ENCODE results near the gene DPYD.

DPYD gene

GRCh38 chr1:97711858-97712257 is 209.0 kb downstream of the DPYD start:
- ChIA-PET CTCF (no interaction called here), POLR2A (ENCODE audit: low non-redundant PET) (no interaction called here)
- H3K27ac ChIP-seq: no peak overlapping the region
- DNase-seq (ENCODE audit: low spot score): no peak
- TF ChIP-seq, protein P1, sequence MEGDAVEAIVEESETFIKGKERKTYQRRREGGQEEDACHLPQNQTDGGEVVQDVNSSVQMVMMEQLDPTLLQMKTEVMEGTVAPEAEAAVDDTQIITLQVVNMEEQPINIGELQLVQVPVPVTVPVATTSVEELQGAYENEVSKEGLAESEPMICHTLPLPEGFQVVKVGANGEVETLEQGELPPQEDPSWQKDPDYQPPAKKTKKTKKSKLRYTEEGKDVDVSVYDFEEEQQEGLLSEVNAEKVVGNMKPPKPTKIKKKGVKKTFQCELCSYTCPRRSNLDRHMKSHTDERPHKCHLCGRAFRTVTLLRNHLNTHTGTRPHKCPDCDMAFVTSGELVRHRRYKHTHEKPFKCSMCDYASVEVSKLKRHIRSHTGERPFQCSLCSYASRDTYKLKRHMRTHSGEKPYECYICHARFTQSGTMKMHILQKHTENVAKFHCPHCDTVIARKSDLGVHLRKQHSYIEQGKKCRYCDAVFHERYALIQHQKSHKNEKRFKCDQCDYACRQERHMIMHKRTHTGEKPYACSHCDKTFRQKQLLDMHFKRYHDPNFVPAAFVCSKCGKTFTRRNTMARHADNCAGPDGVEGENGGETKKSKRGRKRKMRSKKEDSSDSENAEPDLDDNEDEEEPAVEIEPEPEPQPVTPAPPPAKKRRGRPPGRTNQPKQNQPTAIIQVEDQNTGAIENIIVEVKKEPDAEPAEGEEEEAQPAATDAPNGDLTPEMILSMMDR (conservative IDR thresholded peaks at IDR 0.05; ENCODE audit: low read depth): no peak

- no peak overlapping the region for H3K27ac ChIP-seq
- TF ChIP-seq, protein P1 (conservative IDR thresholded peaks at IDR 0.05; ENCODE audit: low read depth): no peak
- no peak for DNase-seq (ENCODE audit: low spot score)
- CTCF ChIA-PET: no interaction called here
- POLR2A ChIA-PET (ENCODE audit: low non-redundant PET): no interaction called here
Observed at GRCh38 chr1:97693601-97694000, 227.2 kb downstream of the DPYD start.

GRCh38 chr1:97691325-97691724 is 229.5 kb downstream of the DPYD start:
- no peak for DNase-seq (ENCODE audit: low spot score)
- TF ChIP-seq, protein P1 (conservative IDR thresholded peaks at IDR 0.05; ENCODE audit: low read depth): no peak
- H3K27ac ChIP-seq: no peak overlapping the region
- POLR2A ChIA-PET (ENCODE audit: low non-redundant PET): no interaction called here
- CTCF ChIA-PET: interaction anchor here (0.6 kb wide), 1 partner anchor 44 kb away, joined by 3 read pairs; no protein-coding TSS in a partner anchor

DNA sequence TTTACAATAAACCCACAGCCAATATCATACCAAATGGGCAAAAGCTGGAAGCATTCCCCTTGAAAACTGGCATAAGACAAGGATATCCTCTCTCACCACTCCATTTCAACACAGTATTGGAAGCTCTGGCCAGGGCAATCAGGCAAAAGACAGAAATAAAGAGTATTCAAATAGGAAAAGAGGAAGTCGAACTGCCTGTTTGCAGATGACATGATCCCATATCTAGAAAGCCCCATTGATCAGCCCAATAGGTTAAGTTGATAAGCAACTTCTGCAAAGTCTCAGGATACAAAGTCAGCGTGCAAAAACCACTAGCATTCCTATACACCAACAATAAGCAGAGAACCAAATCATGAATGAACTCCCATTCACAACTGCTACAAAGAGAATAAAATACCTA is 235.5 kb downstream of the DPYD start:
- no peak overlapping the region for H3K27ac ChIP-seq
- DNase-seq (ENCODE audit: low spot score): no peak
- TF ChIP-seq, protein P1 (conservative IDR thresholded peaks at IDR 0.05; ENCODE audit: low read depth): no peak
- ChIA-PET CTCF (no interaction called here), POLR2A (ENCODE audit: low non-redundant PET) (no interaction called here)

DNA sequence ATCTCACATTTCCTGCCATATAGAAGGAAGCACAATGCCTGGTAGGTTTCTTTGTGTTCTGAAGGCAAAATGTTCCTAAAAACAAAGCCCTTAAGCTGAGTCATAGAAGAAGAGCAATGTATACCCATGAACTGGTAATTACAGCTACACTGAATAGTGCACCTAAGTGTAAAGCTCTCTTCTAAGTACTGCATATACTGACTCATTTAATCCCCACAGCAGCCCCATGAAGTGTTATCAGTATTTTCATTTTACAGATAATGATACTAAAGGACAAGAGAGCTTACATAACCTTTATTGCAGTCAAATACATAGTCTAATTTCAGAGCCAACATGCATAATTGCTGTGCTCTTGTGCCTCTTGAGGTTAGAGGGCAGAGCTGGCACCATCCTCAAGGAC is 239.9 kb downstream of the DPYD start:
- ChIA-PET CTCF (no interaction called here), POLR2A (ENCODE audit: low non-redundant PET) (no interaction called here)
- H3K27ac ChIP-seq: no peak overlapping the region
- TF ChIP-seq, protein P1 (conservative IDR thresholded peaks at IDR 0.05; ENCODE audit: low read depth): no peak
- no peak for DNase-seq (ENCODE audit: low spot score)

DNA sequence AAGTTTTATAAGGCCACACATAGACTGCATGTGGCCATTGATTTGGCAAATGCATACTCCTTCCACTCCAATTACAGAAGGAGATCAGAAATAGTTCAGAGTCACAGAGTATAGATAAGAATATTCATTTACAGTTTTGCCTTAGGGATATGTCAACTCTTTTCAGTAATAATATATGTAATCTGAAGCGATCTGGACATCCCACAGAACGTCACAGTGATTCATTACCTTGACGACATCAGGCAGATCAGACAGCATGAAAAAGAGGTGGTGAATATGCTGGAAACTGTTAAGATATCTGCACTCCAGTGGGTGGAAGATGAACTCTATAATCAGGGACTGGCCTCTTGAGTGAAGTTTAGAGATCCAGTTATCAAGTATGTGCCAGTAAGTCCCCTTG is 240.4 kb downstream of the DPYD start:
- CTCF ChIA-PET: no interaction called here

More for the DNA sequence above, 240.4 kb downstream of the DPYD start:
- TF ChIP-seq, protein P1 (conservative IDR thresholded peaks at IDR 0.05; ENCODE audit: low read depth): no peak
- no peak for DNase-seq (ENCODE audit: low spot score)
- POLR2A ChIA-PET (ENCODE audit: low non-redundant PET): no interaction called here
- H3K27ac ChIP-seq: no peak overlapping the region
